OCI-LY3 (cell line): ENCODE results near the gene MCF2.

ENCODE experiments used
- H2AFZ ChIP-seq: fragments of 200-600, 300-600 bp; shearing (Covaris generic); 2 replicates; pipeline ENCODE4 v1.6.0; 2014; ENCODE audit warnings: antibody characterized with exemption, low read depth, low read length
- H3K27ac ChIP-seq: fragments of 200-600, 300-600 bp; sonication (generic); 2 replicates; pipeline ENCODE4 v1.5.1; 2014; ENCODE audit warnings: mild to moderate bottlenecking, low read length, moderate library complexity, mixed read lengths
- H3K27me3 ChIP-seq: fragments of 200-600, 300-600 bp; sonication (generic); 2 replicates; pipeline ENCODE4 v1.6.1; 2014; ENCODE audit warnings: low read depth, low read length, mixed read lengths
- H3K36me3 ChIP-seq: fragments of 200-600, 300-600 bp; sonication (generic); replicated peaks from 2 replicates; pipeline ENCODE3; 2014; ENCODE audit warnings: low read depth, low read length, mixed read lengths
- H3K4me1 ChIP-seq: fragments of 300-600, 200-600 bp; sonication (generic); 2 replicates; pipeline ENCODE4 v1.6.1; 2014; ENCODE audit warnings: low read length, mixed read lengths
- H3K4me2 ChIP-seq: fragments of 200-600, 300-600 bp; sonication (generic); 2 replicates; pipeline ENCODE4 v1.6.1; 2014; ENCODE audit warnings: low read length, mixed read lengths
- H3K4me3 ChIP-seq: fragments of 300-600, 200-600 bp; sonication (generic); 2 replicates; pipeline ENCODE4 v1.5.1; 2014; ENCODE audit warnings: antibody characterized with exemption, mild to moderate bottlenecking, low read length, moderate library complexity
- H3K79me2 ChIP-seq: fragments of 300-600, 200-600 bp; shearing (Covaris generic); 2 replicates; pipeline ENCODE4 v1.6.1; 2014; ENCODE audit warnings: mild to moderate bottlenecking, low read length, mixed read lengths
- H3K9ac ChIP-seq: fragments of 300-600, 200-600 bp; shearing (Covaris generic); 2 replicates; pipeline ENCODE4 v1.6.0; 2014; ENCODE audit warnings: mild to moderate bottlenecking, low read length, moderate library complexity
- H3K9me3 ChIP-seq: fragments of 200-600, 300-600 bp; shearing (Covaris generic); 2 replicates; pipeline ENCODE4 v1.6.1; 2014; ENCODE audit warnings: low read length, mixed read lengths; ENCODE audit not compliant: insufficient read depth
- H4K20me1 ChIP-seq: fragments of 200-600, 300-600 bp; sonication (generic); 2 replicates; pipeline ENCODE4 v1.6.1; 2016; ENCODE audit warnings: low read length, mixed read lengths; ENCODE audit not compliant: insufficient read depth
- EZH2phosphoT487 ChIP-seq: fragments of 200-600 bp; shearing (Covaris generic); IDR thresholded peaks from 2 replicates; pipeline ENCODE4 v1.6.1; 2018; ENCODE audit warnings: antibody characterized with exemption, mixed run types, low read depth
- TF ChIP-seq, protein P1 (sequence below): fragments of 200-600, 300-600 bp; sonication (generic); IDR thresholded peaks from 2 replicates; pipeline ENCODE4 v1.5.1; 2014; ENCODE audit warnings: antibody characterized with exemption, low read length, low read depth

Gene MCF2

DNA sequence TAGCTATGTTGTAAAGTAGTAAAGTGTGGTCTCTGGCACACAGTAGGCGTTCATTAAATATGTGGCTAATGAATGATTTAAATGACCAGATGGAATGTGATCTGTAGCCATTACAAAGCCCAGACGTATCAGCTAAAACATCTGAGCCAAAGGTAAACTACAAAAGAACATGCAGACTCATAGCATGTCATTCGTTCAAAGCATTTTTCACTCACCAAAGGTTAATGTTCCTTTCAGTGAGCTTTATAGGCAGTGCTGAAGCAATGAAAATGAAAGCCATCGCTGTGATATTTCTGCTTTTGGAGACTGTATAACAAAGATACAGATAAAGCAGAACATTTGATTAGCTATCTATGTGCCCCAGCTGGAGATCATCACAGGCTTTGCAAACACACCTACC lies 126.9 kb downstream of the MCF2 start:
- Histone ChIP-seq H3K27ac (no peak overlapping the region), H3K36me3 (no peaks in the 10 kb centered on the region), H2AFZ (no peak overlapping the region), H3K9ac (no peak overlapping the region), H3K27me3 (no peaks in the 10 kb centered on the region), H4K20me1 (no peaks in the 10 kb centered on the region), H3K9me3 (no peaks in the 10 kb centered on the region), H3K4me1 (no peaks in the 10 kb centered on the region), H3K4me2 (no peak overlapping the region), H3K4me3 (no peak overlapping the region), H3K79me2 (no peaks in the 10 kb centered on the region)
- TF ChIP-seq, protein P1, sequence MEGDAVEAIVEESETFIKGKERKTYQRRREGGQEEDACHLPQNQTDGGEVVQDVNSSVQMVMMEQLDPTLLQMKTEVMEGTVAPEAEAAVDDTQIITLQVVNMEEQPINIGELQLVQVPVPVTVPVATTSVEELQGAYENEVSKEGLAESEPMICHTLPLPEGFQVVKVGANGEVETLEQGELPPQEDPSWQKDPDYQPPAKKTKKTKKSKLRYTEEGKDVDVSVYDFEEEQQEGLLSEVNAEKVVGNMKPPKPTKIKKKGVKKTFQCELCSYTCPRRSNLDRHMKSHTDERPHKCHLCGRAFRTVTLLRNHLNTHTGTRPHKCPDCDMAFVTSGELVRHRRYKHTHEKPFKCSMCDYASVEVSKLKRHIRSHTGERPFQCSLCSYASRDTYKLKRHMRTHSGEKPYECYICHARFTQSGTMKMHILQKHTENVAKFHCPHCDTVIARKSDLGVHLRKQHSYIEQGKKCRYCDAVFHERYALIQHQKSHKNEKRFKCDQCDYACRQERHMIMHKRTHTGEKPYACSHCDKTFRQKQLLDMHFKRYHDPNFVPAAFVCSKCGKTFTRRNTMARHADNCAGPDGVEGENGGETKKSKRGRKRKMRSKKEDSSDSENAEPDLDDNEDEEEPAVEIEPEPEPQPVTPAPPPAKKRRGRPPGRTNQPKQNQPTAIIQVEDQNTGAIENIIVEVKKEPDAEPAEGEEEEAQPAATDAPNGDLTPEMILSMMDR, result no peak
- TF ChIP-seq EZH2phosphoT487, result no peak

DNA sequence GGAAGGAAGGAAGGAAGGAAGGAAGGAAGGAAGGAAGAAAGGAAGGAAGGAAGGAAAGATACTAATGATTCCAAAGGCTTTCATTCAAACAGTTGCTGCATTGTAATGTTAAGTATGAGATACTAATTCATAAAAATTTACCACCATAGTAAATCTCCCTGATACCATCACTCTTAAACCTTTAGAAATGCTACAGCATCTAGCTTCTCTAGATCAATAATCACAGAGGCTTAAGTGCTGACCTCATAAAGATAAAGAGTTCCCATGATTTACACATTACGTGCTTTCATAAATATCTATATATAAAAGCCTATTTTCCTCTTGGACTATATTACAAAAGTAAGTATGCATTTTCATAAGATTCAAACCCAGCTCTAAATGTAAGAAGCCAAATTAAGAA lies 141.0 kb downstream of the MCF2 start:
- Histone ChIP-seq H3K4me1 (peaks cover 9% of the 10 kb centered on the region), H3K9me3 (no peaks in the 10 kb centered on the region), H3K9ac (no peak overlapping the region), H2AFZ (no peak overlapping the region), H3K27me3 (no peaks in the 10 kb centered on the region), H3K4me3 (no peak overlapping the region), H3K4me2 (no peak overlapping the region), H3K36me3 (no peaks in the 10 kb centered on the region), H3K79me2 (no peaks in the 10 kb centered on the region), H3K27ac (no peak overlapping the region), H4K20me1 (no peaks in the 10 kb centered on the region)
- TF ChIP-seq, protein P1, result no peak
- TF ChIP-seq EZH2phosphoT487, result no peak

DNA sequence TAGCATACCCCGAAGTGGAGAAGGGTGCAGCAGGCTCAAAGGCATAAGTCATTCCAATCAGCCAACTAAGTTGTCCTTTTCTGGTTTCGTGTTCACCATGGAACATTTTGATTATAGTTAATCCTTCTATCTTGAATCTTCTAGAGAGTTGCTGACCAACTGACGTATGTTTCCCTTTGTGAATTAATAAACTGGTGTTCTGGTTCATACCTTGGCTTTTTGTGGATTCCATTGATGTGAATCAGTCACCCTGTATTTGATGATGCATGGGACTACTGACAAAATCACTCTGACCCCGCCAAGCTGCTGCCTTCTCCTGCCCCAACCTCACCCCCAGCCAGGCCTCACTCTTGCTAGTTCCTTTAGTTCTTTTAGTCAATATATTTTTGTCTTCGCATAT lies 144.7 kb downstream of the MCF2 start:
- Histone ChIP-seq H2AFZ (no peak overlapping the region), H3K9me3 (no peaks in the 10 kb centered on the region), H3K9ac (no peak overlapping the region), H3K36me3 (no peaks in the 10 kb centered on the region), H3K79me2 (no peaks in the 10 kb centered on the region), H3K4me2 (no peak overlapping the region), H4K20me1 (no peaks in the 10 kb centered on the region), H3K4me1 (peaks cover 15% of the 10 kb centered on the region), H3K27ac (no peak overlapping the region), H3K4me3 (no peak overlapping the region), H3K27me3 (no peaks in the 10 kb centered on the region)
- TF ChIP-seq, protein P1, result no peak
- TF ChIP-seq EZH2phosphoT487, result no peak

DNA sequence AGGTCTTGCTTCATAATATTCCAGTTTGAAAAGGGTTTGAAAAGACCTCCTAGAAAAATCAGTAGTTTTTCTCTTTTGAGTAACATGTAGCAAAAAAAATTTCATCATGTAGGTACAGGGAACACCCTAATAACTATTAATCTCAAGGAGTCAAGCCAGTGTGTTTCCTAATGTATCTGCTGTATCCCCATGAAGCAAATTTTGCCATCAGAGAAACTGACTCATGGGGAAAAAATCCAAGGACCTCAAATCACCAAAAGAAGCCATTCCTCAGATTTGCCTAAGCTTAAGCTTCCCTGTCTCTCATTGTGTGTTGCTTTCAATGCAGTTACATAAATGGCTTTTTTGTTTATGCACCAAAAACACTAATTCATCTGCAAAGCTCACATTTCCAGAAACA lies 147.7 kb downstream of the MCF2 start:
- TF ChIP-seq, protein P1, result no peak
- TF ChIP-seq EZH2phosphoT487, result no peak

More for the DNA sequence above, 147.7 kb downstream of the MCF2 start:
- Histone ChIP-seq H3K9me3 (no peaks in the 10 kb centered on the region), H3K4me1 (peaks cover 23% of the 10 kb centered on the region), H3K27ac (no peak overlapping the region), H3K79me2 (no peaks in the 10 kb centered on the region), H3K36me3 (no peaks in the 10 kb centered on the region), H4K20me1 (no peaks in the 10 kb centered on the region), H3K4me3 (no peak overlapping the region), H3K9ac (no peak overlapping the region), H3K27me3 (no peaks in the 10 kb centered on the region), H2AFZ (no peak overlapping the region), H3K4me2 (no peak overlapping the region)
